Colonic mucosa (tissue), 4 donors: Measurements from ENCODE around the gene ZSWIM4. TPM values are rescaled to one million over a fixed set of nuclear protein-coding genes. Genes with fewer than 3 reads are reported as not detected.

Experiments used
- DNase-seq: peaks from one replicate; pipeline ENCODE4 v3.0.0-alpha.2; 2020
- H3K27ac ChIP-seq: fragments of 200-600 bp; one replicate; pipeline ENCODE4 v1.8.0; 2021
- H3K27me3 ChIP-seq: fragments of 200-600 bp; one replicate; pipeline ENCODE4 v1.8.0; 2021
- H3K36me3 ChIP-seq: fragments of 200-600 bp; one replicate; pipeline ENCODE4 v1.8.0; 2021
- H3K4me1 ChIP-seq: fragments of 200-600 bp; one replicate; pipeline ENCODE4 v1.8.0; 2021; ENCODE audit warnings: mild to moderate bottlenecking
- H3K4me3 ChIP-seq: fragments of 200-600 bp; one replicate; pipeline ENCODE4 v1.8.0; 2021
- H3K9ac ChIP-seq, 2 donors: one replicate each; pipeline ENCODE4 v1.7.0; 2013; ENCODE audit warnings: control low read depth in 2 of 2, low read depth in 2 of 2, low read length in 2 of 2
- H3K9me3 ChIP-seq: fragments of 200-600 bp; one replicate; pipeline ENCODE4 v1.8.0; 2021
- CTCF ChIP-seq: fragments of 200-600 bp; IDR thresholded peaks from one replicate; pipeline ENCODE4 v1.8.0; 2022; ENCODE audit warnings: antibody characterized with exemption, mild to moderate bottlenecking
- intact Hi-C: fragments of 100-400 bp; cut with DNase I; formaldehyde crosslinking; loops from one replicate; pipeline ENCODE4 v1.14.1; 2022
- total RNA-seq, 2 donors: library from RNA; stranded (reverse); fragmentation: NEBNext Ultra II Directional in 1 of 2; extraction: Animal tissue kit (Norgen Biotek cat#: 25700) in 1 of 2; gene quantifications; one replicate each; pipeline ENCODE4 v1.2.1, GENCODE V29; 2021
- donor health status: healthy.
- donor health status: DM: no; HTN: no; CAD: no.
- donor health status: DM: no; HTN: no; CAD: no.

ZSWIM4 gene
- total RNA-seq, 2 donors from 2014 or later, result 2.9 to 4.3 TPM

GRCh38 chr19:13814550-13814949, 19.3 kb downstream of the ZSWIM4 start:
- Histone ChIP-seq H3K9me3 (no peaks in the 10 kb centered on the region), H3K27me3 (no peaks in the 10 kb centered on the region), H3K4me3 (no peak overlapping the region), H3K36me3 (no peaks in the 10 kb centered on the region), H3K27ac (no peak overlapping the region), H3K4me1 (no peaks in the 10 kb centered on the region), H3K9ac (no peak overlapping the region)
- intact Hi-C loops, result no loop called here
- no peak for DNase-seq
- TF ChIP-seq CTCF, result no peak

DNA sequence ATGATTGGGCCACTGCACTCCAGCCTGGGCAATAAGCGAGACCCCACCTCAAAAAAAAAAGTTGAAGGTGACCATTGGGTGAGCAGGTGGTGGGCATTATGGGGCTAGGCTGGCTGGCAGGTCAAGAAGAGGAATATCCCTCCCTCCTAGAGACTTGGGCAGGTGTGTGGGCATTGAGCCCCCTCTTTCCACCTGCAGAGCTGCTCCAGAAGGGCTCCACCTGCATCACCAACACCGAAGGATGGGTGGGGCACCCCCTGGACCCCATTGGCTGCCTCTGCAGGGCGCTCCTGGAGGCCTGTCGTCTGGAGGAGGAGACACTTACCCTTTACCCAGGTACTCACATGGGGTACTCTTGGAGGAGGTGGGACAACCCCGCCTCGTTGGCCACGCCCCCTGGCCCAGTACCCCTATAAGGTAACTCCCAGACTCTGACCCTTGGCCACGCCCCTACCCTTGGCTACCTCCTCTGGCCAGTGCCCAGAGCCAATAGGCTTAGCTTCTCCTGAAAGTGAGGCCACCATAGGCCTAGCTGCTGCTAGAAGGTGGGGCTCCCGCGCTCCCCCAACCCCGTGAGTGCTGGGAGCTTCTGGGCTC, 21.9 kb downstream of the ZSWIM4 start:
- TF ChIP-seq CTCF, result no peak
- Histone ChIP-seq H3K9ac (peak overlapping the region; percentile 58 to 79), H3K4me1 (no peaks in the 10 kb centered on the region), H3K27me3 (no peaks in the 10 kb centered on the region), H3K27ac (peak overlapping the region; percentile 84), H3K36me3 (no peaks in the 10 kb centered on the region), H3K4me3 (peak overlapping the region; percentile 44), H3K9me3 (no peaks in the 10 kb centered on the region)
- DNase-seq, result peak; percentile 89
- intact Hi-C loops, result no loop called here

DNA sequence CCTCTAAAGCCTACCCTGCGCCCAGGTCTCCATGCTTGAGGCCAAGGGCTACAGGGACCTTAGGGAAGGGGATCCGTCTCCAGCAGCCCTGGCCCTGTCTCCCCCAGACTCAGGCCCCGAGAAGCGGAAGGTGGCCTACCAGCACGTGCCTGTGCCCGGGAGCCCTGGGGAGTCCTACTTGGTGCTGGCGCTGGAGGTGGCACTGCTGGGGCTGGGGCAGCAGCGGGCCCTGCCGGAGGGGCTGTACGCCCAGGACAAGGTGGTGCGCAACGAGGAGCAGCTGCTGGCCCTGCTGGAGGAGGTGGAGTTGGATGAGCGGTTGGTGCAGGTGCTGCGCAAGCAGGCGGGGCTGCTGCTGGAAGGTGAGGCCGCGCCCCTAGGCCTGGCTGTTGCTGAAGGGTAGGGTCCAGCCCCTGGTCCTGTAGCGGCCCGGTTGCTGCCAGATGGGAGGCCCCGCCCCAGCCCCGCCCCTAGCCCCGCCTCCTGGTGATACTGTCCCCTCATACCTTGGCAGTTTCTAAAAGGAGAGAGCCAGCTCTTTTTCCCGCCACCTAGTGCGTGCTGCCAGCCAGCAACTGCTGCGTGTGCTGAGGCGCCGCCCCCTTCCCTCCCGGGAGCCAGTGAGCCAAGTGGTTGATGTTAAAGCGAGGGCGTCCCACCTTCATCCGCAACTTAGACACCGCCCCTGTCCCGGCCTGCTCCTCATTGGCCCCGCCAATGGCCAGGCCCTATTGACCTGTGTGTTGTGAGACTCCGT, 22.6 kb downstream of the ZSWIM4 start:
- intact Hi-C loops, result no loop called here
- DNase-seq, result peak; percentile 92
- Histone ChIP-seq H3K36me3 (no peaks in the 10 kb centered on the region), H3K9me3 (no peaks in the 10 kb centered on the region), H3K9ac (peak overlapping the region; percentile 58 to 79), H3K27ac (peak overlapping the region; percentile 84), H3K4me3 (peak overlapping the region; percentile 44), H3K27me3 (no peaks in the 10 kb centered on the region), H3K4me1 (no peaks in the 10 kb centered on the region)
- no peak for TF ChIP-seq CTCF

- H3K27ac ChIP-seq, result no peak overlapping the region
- H3K4me1 ChIP-seq, result no peaks in the 10 kb centered on the region
- no peak for TF ChIP-seq CTCF
- H3K4me3 ChIP-seq, result no peak overlapping the region
- H3K9me3 ChIP-seq, result no peaks in the 10 kb centered on the region
- H3K36me3 ChIP-seq, result no peaks in the 10 kb centered on the region
- DNase-seq, result no peak
- H3K9ac ChIP-seq, result no peak overlapping the region
- no peaks in the 10 kb centered on the region for H3K27me3 ChIP-seq
- intact Hi-C loops, result no loop called here
These were observed 24.0 kb downstream of the ZSWIM4 start for GRCh38 chr19:13819238-13819637.

DNA sequence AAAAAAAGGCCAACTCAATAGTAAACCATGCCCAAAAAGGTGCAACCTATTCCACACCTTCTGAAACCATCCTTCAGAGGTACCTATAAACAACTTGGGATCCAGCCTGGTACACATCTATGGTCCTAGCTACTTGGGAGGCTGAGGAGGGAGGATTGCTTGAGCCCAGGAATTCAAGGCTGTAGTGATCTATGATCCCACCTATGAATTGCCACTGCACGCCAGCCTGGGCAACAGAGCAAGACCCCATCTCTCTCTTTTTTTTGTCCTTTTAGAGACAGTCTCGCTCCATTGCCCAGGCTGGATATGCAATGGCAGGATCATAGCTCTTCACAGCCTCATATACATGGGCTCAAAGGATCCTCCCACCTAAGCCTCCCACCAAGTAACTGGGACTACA, 26.0 kb downstream of the ZSWIM4 start:
- TF ChIP-seq CTCF, result no peak
- Histone ChIP-seq H3K36me3 (no peaks in the 10 kb centered on the region), H3K9me3 (no peaks in the 10 kb centered on the region), H3K4me1 (no peaks in the 10 kb centered on the region), H3K27ac (no peak overlapping the region), H3K4me3 (no peak overlapping the region), H3K27me3 (no peaks in the 10 kb centered on the region), H3K9ac (no peak overlapping the region)
- intact Hi-C loops, result no loop called here
- no peak for DNase-seq
